ENCODE measurements around the gene NEBL. TPM values are rescaled to one million over a fixed set of nuclear protein-coding genes. Genes with fewer than 3 reads are reported as not detected.

The NEBL gene
- polyA plus RNA-seq, 2 donors, result 13.3 to 20.2 TPM

- 15 to 22% methylated on average over 3 of the region's 3 CpGs for WGBS, 2 donors
- no peaks in the 10 kb centered on the region for H3K4me1 ChIP-seq (ENCODE audit: control insufficient read depth in 2 of 2, insufficient read depth in 2 of 2, low read length in 1 of 2)
- H3K9me3 ChIP-seq (ENCODE audit: control insufficient read depth in 2 of 2, insufficient read depth in 1 of 2, low read depth in 1 of 2, low read length in 1 of 2), result no peaks in the 10 kb centered on the region
- H3K36me3 ChIP-seq (ENCODE audit: control insufficient read depth in 2 of 2, insufficient read depth in 2 of 2, low read length in 1 of 2), result no peaks in the 10 kb centered on the region
- no peak overlapping the region for H3K4me3 ChIP-seq (ENCODE audit: low read depth in 1 of 2, low read length in 2 of 2)
- no peak overlapping the region for H3K27ac ChIP-seq (ENCODE audit: low read depth in 2 of 2, low read length in 1 of 2)
- H3K27me3 ChIP-seq (ENCODE audit: control insufficient read depth in 1 of 2, insufficient read depth in 2 of 2, low read length in 2 of 2), result no peaks in the 10 kb centered on the region
Observed at GRCh38 chr10:20769481-20769880, 127.6 kb downstream of the NEBL start.

- Histone ChIP-seq H3K4me1 (ENCODE audit: control insufficient read depth in 2 of 2, insufficient read depth in 2 of 2, low read length in 1 of 2) (no peaks in the 10 kb centered on the region), H3K9me3 (ENCODE audit: control insufficient read depth in 2 of 2, insufficient read depth in 1 of 2, low read depth in 1 of 2, low read length in 1 of 2) (no peaks in the 10 kb centered on the region), H3K36me3 (ENCODE audit: control insufficient read depth in 2 of 2, insufficient read depth in 2 of 2, low read length in 1 of 2) (no peaks in the 10 kb centered on the region), H3K27me3 (ENCODE audit: control insufficient read depth in 1 of 2, insufficient read depth in 2 of 2, low read length in 2 of 2) (no peaks in the 10 kb centered on the region), H3K27ac (ENCODE audit: low read depth in 2 of 2, low read length in 1 of 2) (no peak overlapping the region), H3K4me3 (ENCODE audit: low read depth in 1 of 2, low read length in 2 of 2) (no peak overlapping the region)
- WGBS, 2 donors, result 16 to 27% methylated on average over 3 of the region's 3 CpGs
Observed at GRCh38 chr10:20768843-20769242, 128.3 kb downstream of the NEBL start.

GRCh38 chr10:20767028-20767427 is 130.1 kb downstream of the NEBL start:
- H3K36me3 ChIP-seq (ENCODE audit: control insufficient read depth in 2 of 2, insufficient read depth in 2 of 2, low read length in 1 of 2), result no peaks in the 10 kb centered on the region
- no peaks in the 10 kb centered on the region for H3K27me3 ChIP-seq (ENCODE audit: control insufficient read depth in 1 of 2, insufficient read depth in 2 of 2, low read length in 2 of 2)
- no peak overlapping the region for H3K27ac ChIP-seq (ENCODE audit: low read depth in 2 of 2, low read length in 1 of 2)
- no peaks in the 10 kb centered on the region for H3K9me3 ChIP-seq (ENCODE audit: control insufficient read depth in 2 of 2, insufficient read depth in 1 of 2, low read depth in 1 of 2, low read length in 1 of 2)
- no peaks in the 10 kb centered on the region for H3K4me1 ChIP-seq (ENCODE audit: control insufficient read depth in 2 of 2, insufficient read depth in 2 of 2, low read length in 1 of 2)
- 21 to 35% methylated on average over 2 of the region's 2 CpGs for WGBS, 2 donors
- no peak overlapping the region for H3K4me3 ChIP-seq (ENCODE audit: low read depth in 1 of 2, low read length in 2 of 2)

- no peaks in the 10 kb centered on the region for H3K36me3 ChIP-seq (ENCODE audit: control insufficient read depth in 2 of 2, insufficient read depth in 2 of 2, low read length in 1 of 2)
- H3K27ac ChIP-seq (ENCODE audit: low read depth in 2 of 2, low read length in 1 of 2), result no peak overlapping the region
- H3K9me3 ChIP-seq (ENCODE audit: control insufficient read depth in 2 of 2, insufficient read depth in 1 of 2, low read depth in 1 of 2, low read length in 1 of 2), result no peaks in the 10 kb centered on the region
- no peak overlapping the region for H3K4me3 ChIP-seq (ENCODE audit: low read depth in 1 of 2, low read length in 2 of 2)
- no peaks in the 10 kb centered on the region for H3K4me1 ChIP-seq (ENCODE audit: control insufficient read depth in 2 of 2, insufficient read depth in 2 of 2, low read length in 1 of 2)
- no peaks in the 10 kb centered on the region for H3K27me3 ChIP-seq (ENCODE audit: control insufficient read depth in 1 of 2, insufficient read depth in 2 of 2, low read length in 2 of 2)
- 35 to 83% methylated on average over 1 of the region's 1 CpG for WGBS, 2 donors
Observed at GRCh38 chr10:20765066-20765465, 132.0 kb downstream of the NEBL start.

GRCh38 chr10:20760460-20760859 is 136.7 kb downstream of the NEBL start:
- H3K4me3 ChIP-seq (ENCODE audit: low read depth in 1 of 2, low read length in 2 of 2), result no peak overlapping the region
- no peaks in the 10 kb centered on the region for H3K4me1 ChIP-seq (ENCODE audit: control insufficient read depth in 2 of 2, insufficient read depth in 2 of 2, low read length in 1 of 2)
- WGBS, 2 donors, result 50 to 53% methylated on average over 2 of the region's 2 CpGs
- H3K27ac ChIP-seq (ENCODE audit: low read depth in 2 of 2, low read length in 1 of 2), result no peak overlapping the region
- no peaks in the 10 kb centered on the region for H3K27me3 ChIP-seq (ENCODE audit: control insufficient read depth in 1 of 2, insufficient read depth in 2 of 2, low read length in 2 of 2)
- no peaks in the 10 kb centered on the region for H3K9me3 ChIP-seq (ENCODE audit: control insufficient read depth in 2 of 2, insufficient read depth in 1 of 2, low read depth in 1 of 2, low read length in 1 of 2)
- H3K36me3 ChIP-seq (ENCODE audit: control insufficient read depth in 2 of 2, insufficient read depth in 2 of 2, low read length in 1 of 2), result no peaks in the 10 kb centered on the region

- H3K27me3 ChIP-seq (ENCODE audit: control insufficient read depth in 1 of 2, insufficient read depth in 2 of 2, low read length in 2 of 2), result no peaks in the 10 kb centered on the region
- no peaks in the 10 kb centered on the region for H3K4me1 ChIP-seq (ENCODE audit: control insufficient read depth in 2 of 2, insufficient read depth in 2 of 2, low read length in 1 of 2)
- H3K4me3 ChIP-seq (ENCODE audit: low read depth in 1 of 2, low read length in 2 of 2), result no peak overlapping the region
- H3K27ac ChIP-seq (ENCODE audit: low read depth in 2 of 2, low read length in 1 of 2), result no peak overlapping the region
- WGBS, 2 donors, result 70 to 84% methylated on average over 2 of the region's 2 CpGs
- H3K9me3 ChIP-seq (ENCODE audit: control insufficient read depth in 2 of 2, insufficient read depth in 1 of 2, low read depth in 1 of 2, low read length in 1 of 2), result no peaks in the 10 kb centered on the region
- H3K36me3 ChIP-seq (ENCODE audit: control insufficient read depth in 2 of 2, insufficient read depth in 2 of 2, low read length in 1 of 2), result no peaks in the 10 kb centered on the region
Observed at GRCh38 chr10:20748551-20748950, 148.6 kb downstream of the NEBL start.

GRCh38 chr10:20747782-20748181 is 149.3 kb downstream of the NEBL start:
- Histone ChIP-seq H3K36me3 (ENCODE audit: control insufficient read depth in 2 of 2, insufficient read depth in 2 of 2, low read length in 1 of 2) (no peaks in the 10 kb centered on the region), H3K27me3 (ENCODE audit: control insufficient read depth in 1 of 2, insufficient read depth in 2 of 2, low read length in 2 of 2) (no peaks in the 10 kb centered on the region), H3K4me1 (ENCODE audit: control insufficient read depth in 2 of 2, insufficient read depth in 2 of 2, low read length in 1 of 2) (no peaks in the 10 kb centered on the region), H3K4me3 (ENCODE audit: low read depth in 1 of 2, low read length in 2 of 2) (no peak overlapping the region), H3K27ac (ENCODE audit: low read depth in 2 of 2, low read length in 1 of 2) (no peak overlapping the region), H3K9me3 (ENCODE audit: control insufficient read depth in 2 of 2, insufficient read depth in 1 of 2, low read depth in 1 of 2, low read length in 1 of 2) (no peaks in the 10 kb centered on the region)

- no peaks in the 10 kb centered on the region for H3K36me3 ChIP-seq (ENCODE audit: control insufficient read depth in 2 of 2, insufficient read depth in 2 of 2, low read length in 1 of 2)
- 87 to 88% methylated on average over 7 of the region's 7 CpGs for WGBS, 2 donors
- H3K27ac ChIP-seq (ENCODE audit: low read depth in 2 of 2, low read length in 1 of 2), result no peak overlapping the region
- no peaks in the 10 kb centered on the region for H3K9me3 ChIP-seq (ENCODE audit: control insufficient read depth in 2 of 2, insufficient read depth in 1 of 2, low read depth in 1 of 2, low read length in 1 of 2)
- no peaks in the 10 kb centered on the region for H3K27me3 ChIP-seq (ENCODE audit: control insufficient read depth in 1 of 2, insufficient read depth in 2 of 2, low read length in 2 of 2)
- H3K4me3 ChIP-seq (ENCODE audit: low read depth in 1 of 2, low read length in 2 of 2), result no peak overlapping the region
- H3K4me1 ChIP-seq (ENCODE audit: control insufficient read depth in 2 of 2, insufficient read depth in 2 of 2, low read length in 1 of 2), result no peaks in the 10 kb centered on the region
Observed at GRCh38 chr10:20746856-20747255, 150.3 kb downstream of the NEBL start.

- no peak overlapping the region for H3K27ac ChIP-seq (ENCODE audit: low read depth in 2 of 2, low read length in 1 of 2)
- WGBS, 2 donors, result 75 to 77% methylated on average over 7 of the region's 7 CpGs
- H3K4me1 ChIP-seq (ENCODE audit: control insufficient read depth in 2 of 2, insufficient read depth in 2 of 2, low read length in 1 of 2), result no peaks in the 10 kb centered on the region
- no peaks in the 10 kb centered on the region for H3K9me3 ChIP-seq (ENCODE audit: control insufficient read depth in 2 of 2, insufficient read depth in 1 of 2, low read depth in 1 of 2, low read length in 1 of 2)
- H3K27me3 ChIP-seq (ENCODE audit: control insufficient read depth in 1 of 2, insufficient read depth in 2 of 2, low read length in 2 of 2), result no peaks in the 10 kb centered on the region
- H3K4me3 ChIP-seq (ENCODE audit: low read depth in 1 of 2, low read length in 2 of 2), result no peak overlapping the region
- H3K36me3 ChIP-seq (ENCODE audit: control insufficient read depth in 2 of 2, insufficient read depth in 2 of 2, low read length in 1 of 2), result no peaks in the 10 kb centered on the region
Observed at GRCh38 chr10:20745556-20746375, 151.3 kb downstream of the NEBL start.

- no peaks in the 10 kb centered on the region for H3K9me3 ChIP-seq (ENCODE audit: control insufficient read depth in 2 of 2, insufficient read depth in 1 of 2, low read depth in 1 of 2, low read length in 1 of 2)
- H3K27me3 ChIP-seq (ENCODE audit: control insufficient read depth in 1 of 2, insufficient read depth in 2 of 2, low read length in 2 of 2), result no peaks in the 10 kb centered on the region
- no peaks in the 10 kb centered on the region for H3K36me3 ChIP-seq (ENCODE audit: control insufficient read depth in 2 of 2, insufficient read depth in 2 of 2, low read length in 1 of 2)
- H3K4me3 ChIP-seq (ENCODE audit: low read depth in 1 of 2, low read length in 2 of 2), result no peak overlapping the region
- no peaks in the 10 kb centered on the region for H3K4me1 ChIP-seq (ENCODE audit: control insufficient read depth in 2 of 2, insufficient read depth in 2 of 2, low read length in 1 of 2)
- 78 to 86% methylated on average over 5 of the region's 5 CpGs for WGBS, 2 donors
- no peak overlapping the region for H3K27ac ChIP-seq (ENCODE audit: low read depth in 2 of 2, low read length in 1 of 2)
Observed at GRCh38 chr10:20744821-20745220, 152.3 kb downstream of the NEBL start.

Data from esophagus (tissue), 2 donors.